Activated CD8-positive, alpha-beta memory T cell treated with anti-CD3 and anti-CD28 coated beads for 1 hour (primary cell): ENCODE measurements around the gene PTPRM.

Experiments used
- DNase-seq, 2 donors: peaks; one replicate each; pipeline ENCODE4 v3.0.0-alpha.2; 2020; ENCODE audit warnings: low read depth in 1 of 2; ENCODE audit errors: extremely low read depth in 1 of 2

The PTPRM gene

DNA sequence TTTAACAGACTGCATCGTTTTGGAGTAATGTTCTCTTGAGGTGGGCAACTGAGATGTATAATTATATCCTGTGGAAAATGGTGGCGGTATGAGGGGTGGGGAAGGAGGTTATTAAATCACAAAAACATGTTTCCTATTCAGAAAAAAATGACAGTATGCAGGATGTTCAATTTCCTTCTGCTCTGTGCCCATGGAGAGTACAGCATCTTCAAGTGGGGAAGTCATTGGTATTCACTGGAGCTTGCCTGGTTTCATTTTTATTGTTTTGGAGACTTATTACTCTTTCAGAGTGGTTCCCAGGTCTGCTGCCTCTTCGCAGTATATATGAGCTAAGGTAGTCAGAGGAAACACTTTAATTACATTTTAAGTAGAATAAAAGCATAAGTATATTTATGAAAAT, 723.3 kb downstream of the PTPRM start:
- no peak for DNase-seq

DNA sequence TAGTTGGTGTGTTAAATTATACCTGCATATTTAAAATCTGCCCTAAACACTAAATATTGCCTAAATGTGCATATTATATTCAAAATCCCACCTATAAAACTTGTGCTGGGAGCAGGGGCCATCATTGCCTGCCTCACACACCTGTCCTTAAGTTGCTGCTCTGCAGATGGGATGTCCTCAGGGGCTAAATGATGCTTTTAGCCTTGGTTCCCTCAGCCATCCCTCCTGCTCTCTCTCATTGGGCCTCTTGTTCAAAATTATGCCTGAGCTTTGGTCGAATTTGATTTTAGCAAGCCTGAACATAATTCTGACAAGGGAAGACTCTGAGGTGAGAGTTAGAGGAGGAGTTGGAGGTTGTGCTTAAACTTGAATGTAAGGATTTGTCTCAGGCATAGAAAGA, 723.8 kb downstream of the PTPRM start:
- DNase-seq, result no peak

DNA sequence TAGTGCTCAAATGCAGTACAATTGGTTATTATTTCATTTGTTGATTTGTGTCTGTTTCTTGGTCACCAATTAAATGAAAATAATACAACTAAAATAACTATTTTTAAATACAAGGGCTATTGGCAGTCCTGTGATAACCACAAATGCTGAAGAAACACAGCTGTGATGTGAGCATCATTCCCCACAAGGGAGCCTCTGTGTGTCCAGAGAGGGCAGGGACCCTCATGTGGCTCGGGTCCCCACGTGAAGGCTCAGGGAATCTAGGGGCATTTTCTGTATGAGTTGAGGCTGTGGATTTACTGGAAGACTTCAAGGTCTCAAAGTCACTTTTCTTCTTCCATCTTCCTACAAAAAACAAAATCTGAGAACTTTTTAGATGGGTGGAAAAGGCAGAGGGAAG, 726.1 kb downstream of the PTPRM start:
- no peak for DNase-seq

DNA sequence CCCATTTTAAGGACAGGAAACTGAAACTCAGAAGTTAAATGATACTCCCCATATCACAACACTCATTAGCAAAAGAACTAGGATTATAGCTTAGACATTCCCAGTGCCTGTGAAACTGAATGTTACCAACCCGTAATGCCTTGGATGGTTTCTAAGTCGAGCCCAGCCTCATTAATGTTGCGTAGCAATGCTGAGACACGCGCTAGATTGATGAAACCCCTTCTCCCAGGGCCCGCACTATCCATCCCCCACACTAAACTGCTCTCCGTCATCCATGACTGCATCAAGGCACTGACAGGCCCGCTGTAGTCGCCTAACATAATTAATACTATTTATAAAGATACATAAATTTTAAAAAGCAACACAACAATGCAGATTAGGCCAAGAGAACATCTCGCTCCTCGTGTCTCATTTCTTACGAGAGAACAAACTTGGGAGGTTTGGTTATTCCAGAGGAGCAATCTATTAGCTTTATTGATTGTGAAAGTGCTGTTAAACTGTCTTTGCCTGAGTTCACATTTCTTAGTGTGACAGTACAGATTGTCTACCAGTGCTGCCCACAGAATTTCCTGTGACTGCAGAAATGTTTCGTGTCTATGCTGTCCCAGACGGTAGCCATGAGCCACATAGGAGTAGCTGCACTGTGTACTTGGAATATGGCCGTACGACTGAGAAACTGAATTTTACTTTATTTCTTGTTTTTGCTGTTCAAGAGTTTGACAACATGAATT, 729.9 kb downstream of the PTPRM start:
- DNase-seq, result no peak

DNA sequence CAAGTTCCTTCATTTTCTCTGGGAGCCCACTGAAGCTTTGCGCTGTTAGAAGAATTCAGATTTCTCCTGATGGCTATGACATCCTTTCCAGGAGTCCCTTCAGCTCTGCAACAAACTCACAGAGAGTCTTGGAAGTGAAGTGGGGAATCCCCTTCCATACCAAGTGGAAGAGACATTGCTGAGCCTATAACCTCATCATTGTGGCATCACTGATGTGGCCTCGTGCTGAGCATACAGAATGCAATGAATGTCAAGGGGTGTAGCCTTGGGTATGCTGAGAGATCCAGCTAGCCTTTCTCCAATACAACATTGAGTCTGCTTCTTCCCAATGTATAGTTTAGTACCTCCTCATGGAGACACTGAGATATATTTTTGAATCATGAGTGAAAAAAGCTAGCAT, 731.1 kb downstream of the PTPRM start:
- no peak for DNase-seq

DNA sequence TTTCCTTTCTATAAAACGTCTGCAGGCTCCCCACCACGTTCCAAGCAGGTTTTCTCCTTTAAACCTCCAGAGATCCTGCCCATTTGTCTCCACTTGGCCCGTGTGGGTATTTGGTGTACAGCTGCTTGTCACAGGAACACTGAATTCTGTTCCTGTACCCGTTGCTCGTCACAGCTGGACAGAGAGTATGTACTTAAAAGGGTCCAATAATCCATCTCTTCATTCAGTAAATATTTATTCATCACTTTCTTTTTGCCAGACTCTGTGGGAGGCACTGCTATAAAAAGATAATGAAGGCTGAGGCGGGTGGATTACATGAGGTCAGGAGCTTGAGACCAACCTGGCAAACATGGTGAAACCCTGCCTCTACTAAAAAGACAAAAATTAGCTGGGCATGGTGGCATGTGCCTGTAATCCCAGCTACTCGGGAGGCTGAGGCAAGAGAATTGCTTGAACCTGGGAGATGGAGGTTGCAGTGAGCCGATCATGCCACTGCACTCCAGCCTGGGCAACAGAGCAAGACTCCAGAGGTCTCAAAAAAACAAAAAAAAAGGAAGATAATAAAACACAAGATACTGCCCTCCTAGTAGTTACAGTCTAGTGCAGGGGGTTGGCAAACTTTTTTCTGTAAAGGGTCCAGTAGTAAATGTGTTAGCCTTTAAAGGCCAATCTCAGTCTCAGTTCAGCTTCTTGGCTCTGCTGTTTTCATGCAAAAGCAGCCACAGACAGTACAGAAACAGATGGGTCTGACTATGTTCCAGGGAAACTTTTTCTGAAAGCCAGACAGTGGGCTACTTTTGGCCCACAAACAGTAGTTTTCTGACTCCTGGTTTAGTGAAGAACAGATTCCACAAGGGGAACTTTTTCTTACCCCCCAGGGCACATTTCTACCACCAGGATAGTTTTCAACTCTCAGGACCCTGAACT, 732.2 kb downstream of the PTPRM start:
- DNase-seq, result no peak

DNA sequence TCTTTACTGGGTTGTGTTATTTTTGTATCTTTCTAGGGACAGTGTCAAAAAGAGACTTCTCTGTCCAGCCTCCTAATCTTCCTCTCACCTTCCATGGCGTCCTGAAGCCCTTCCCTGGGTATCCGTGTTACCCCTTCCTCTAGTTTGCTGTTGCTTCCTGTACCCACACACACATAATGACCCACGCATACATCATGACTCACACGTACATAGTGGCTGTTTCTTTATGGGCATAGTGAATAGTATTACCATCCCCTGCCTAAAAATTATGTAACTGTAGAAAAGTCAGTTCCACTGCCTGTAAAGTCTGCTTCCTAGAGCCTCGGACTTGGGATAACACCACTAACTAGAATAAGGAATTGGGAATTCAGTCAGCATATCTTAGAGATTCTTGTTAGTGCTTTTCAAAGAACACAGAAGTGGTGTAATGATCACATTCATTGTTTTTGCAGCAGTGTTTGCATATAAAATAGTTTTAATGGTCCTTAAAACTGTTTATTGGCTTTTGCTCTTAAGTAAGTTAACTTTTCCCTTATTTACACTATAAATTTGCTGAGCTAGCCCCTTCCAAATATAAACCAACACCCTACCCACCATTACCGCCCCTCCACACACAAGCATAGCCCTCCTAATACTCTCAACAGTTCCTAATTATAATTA, 733.8 kb downstream of the PTPRM start:
- no peak for DNase-seq

DNA sequence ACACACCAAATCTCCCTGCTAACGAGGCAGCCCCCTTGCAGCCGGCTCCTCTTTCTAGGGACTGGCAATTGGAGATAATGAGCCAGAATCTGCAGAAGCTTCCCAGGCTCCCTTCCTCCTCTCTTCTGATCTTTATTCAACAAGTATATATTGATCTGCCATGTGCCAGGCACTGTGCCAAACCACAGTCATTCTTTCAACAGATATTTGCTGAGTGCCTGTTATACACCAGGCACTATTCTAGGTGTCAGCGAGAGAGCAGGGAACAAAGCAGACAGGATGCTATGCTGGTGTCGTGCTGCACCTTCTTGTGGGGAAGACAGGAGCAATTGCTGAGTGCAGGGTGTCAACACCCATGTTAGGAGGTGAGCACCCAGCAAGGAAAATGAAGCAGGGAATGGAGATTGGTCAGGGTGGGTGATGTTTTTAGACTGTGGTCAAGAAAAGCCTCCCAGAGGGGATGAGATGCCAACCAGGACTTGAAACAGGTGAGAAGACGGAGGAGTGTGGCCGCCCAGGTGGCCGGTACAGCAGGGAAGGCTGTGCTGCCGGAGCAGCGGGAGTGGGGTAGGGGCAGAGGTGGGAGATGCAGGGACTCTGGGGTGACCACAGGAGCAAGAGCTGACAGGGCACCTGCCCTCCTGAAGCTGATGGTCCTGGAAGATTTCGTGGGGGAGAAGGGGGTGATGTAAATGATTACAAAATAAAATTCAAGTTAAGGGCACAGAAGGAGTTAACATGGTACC, 734.5 kb downstream of the PTPRM start:
- no peak for DNase-seq

DNA sequence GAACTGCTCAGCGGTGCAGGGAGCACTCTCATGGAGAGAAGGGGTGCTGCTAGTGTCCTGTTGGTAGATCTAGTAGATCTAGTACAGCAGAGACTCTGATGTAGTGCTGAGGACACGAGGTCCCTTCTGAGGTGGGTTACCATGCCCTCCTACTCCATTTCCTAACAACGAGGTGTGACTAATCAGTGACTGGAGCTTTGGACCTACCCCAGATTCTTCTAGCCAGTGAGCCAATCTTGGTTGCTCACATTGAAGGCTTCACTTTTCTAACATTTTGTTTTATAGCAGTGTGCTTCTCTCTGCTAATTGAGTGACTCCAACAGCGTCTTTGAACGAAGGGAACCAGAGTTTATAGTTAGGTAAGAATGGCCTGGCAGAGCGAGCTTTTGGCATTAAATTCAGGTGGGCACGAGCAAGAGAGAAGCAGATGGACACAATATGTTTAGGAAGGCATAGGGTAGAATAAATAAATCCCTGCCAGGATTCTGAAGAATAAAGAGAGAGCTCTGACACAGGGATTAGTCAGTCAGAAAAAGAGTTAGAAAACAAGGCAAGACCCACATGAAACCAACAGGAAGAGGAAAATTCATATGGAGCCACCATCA, 736.1 kb downstream of the PTPRM start:
- no peak for DNase-seq

DNA sequence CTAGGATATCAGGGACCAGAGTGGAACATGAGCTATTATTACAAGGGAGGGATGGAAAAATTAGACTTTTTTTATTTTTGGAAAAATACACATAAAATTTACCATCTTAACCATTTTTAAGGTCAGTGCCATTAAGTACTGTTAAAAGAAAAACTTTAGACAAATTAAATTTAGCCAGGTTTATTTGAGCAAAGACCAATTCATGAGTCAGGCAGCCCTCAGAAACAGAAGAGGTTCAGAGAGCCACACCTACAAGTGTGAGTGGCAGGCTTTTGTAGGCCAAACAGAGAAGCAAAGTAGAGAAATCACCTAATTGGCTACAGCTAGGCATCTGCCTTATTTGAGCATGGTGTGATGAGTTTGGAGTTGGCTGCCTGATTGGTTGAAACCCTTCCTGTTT, 740.8 kb downstream of the PTPRM start:
- no peak for DNase-seq

DNA sequence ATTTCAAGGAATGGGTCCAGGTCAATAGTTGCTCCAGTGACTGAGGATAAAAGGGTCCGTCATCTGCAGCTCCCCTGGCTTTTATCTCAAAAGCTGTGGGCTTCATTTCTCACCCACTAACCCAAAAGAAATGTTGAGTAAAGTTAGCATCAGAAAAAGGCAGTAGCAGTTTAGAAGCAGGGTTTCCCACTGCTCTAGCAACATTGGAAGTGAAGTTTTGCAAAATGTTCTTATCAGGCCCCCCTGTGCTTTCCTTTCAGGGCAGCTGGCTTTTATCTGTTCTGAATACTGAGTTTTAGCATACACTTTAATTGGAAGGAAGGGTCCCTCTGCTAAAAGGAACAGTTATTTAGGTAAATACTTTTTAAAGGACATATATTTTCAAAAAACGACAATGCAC, 745.9 kb downstream of the PTPRM start:
- DNase-seq, result no peak

DNA sequence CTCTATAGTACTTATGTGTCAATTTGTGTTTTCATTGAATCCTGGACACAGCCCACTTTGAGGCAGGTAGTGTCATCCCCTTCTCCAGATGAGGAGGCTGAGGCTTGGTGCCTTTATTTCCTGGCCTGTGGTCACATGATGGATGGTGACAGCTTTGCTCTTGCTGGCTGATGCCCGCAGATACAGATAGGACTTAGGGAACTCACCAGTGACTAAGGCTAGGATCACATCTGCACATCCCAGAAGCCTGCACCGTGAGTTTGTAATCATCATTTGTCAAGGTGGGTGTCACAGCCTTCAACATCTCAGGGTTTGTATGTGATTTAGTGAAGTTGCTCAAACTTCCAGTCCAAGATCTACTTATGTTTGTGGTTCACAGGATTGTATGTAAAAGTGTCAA, 747.0 kb downstream of the PTPRM start:
- DNase-seq, result no peak

DNA sequence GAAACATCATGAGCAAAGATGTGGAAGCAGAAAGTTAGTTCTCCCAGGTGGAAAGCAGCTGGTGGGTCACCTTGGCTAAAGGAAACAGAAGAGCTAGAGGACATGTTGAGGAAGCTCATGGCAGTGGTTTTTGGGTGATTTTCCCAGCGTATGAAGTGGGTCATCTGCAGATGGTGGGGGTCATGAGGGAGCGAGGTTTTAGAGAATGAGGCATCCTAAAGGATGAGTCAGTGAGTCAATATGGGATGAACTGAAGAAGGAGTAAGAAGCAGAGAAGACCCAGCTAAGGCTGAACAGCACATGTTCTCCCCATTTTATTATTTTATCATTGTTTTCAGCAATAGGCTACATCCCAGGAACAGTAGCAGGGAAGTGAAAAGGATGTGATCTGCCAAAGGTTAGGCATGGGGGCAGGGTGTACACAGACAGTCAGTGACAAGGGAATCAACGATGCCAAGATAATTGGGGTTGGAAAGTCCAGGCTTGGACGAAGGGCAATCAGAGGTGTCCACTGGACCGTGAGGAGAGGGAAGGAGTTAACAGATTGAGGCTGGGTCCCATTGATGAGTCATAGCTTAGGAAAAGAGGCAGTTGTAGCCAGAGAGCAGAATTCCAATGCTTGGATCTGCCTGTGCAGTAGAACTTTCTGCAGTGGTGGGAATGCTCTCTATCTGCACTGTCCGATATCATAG, 752.8 kb downstream of the PTPRM start:
- no peak for DNase-seq

DNA sequence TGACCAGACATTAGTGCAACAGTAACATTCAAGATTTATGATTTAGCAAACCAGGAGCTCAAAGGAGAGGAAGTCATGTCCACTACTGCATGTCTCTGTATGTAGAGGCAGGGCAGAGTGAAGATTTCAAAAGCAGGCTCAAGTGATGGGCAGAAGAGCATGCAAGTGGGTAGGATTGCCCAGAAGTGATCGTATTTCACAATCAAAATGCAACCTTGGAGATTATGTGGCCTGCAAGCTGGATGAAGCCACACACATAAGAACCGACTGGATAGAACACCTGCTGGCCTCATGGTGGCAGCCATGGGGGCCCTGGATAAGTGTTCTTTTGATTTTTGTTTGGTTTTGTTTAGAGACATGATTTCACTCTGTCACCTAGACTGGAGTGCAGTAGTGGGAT, 755.4 kb downstream of the PTPRM start:
- no peak for DNase-seq

DNA sequence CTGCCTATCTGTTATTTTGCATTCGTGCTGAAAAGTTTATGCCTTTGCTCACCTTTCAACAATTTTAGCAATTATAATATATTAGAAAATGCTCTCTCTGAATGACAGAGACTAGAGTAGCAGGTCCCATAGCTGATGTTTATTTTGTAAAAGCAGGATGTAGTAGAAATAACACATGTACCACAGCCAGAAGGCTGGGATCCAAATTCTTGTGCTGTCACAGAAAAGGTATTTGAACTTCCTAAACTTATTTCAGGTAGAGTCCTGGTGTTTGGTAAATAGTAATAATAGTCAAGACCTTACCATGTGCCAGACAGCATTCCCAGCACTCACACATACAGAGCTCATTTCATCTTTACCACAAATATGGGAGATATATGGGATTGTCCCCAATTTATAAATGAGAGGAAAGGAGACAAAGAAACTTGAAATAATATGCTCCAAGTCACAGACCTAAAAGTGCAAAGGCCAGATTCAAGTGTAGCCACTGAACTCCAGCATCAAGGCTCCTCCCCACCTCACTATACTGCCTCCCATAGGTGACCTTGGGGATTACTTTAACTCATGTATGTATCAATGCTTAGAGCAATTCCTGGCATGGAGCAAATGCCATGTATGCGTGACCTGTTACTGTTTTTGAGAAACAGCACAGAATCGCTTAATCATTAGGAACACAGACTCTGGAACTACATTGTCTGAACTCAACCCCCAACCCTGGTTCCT, 757.4 kb downstream of the PTPRM start:
- no peak for DNase-seq

DNA sequence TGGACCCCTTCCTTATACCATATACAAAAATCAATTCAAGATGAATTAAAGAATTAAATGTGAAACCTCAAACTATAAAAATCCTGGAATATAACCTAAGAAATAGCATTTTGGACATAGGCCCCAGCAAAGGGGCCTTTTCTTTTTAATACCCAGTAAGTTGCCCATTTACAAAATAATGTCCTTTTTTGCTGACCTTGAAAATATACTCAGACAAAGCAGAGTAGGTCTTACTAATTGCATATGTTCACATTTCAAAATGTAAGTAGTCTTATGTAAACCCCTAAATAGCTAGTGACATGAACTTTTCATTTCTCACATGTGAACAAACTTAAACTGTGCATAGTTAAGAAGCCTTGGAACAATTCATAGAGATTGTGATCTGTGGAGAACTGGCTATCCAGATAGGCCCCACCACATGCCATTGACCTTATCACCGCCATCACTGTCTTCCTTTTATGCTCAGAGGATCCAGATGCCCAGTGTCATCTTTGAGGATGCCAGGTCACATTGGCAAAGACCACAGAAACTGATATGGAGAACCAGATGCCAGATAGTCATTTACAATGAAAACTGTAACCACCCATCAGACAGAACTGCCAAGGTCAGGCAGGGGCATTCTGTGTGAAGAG, 759.8 kb downstream of the PTPRM start:
- DNase-seq, result no peak

DNA sequence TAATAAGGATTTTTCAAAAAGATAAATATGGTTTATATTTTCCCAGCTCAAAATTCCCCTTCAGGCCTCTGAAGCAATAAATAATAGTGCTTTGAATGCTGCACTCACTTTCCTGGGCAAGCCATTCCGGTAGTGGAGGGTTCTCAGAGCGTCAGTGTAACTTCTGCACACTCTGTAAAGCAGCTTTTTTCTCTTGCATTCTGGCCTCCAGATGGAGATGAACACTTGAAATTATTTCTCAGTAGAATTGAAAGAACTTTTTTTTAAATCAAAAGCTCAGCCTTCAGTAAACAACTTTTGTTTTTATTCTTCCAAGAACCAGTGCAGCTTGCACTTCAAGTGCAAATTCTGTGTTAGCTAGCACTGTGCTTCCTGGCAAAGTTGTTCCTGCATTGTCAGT, 761.0 kb downstream of the PTPRM start:
- DNase-seq, result no peak

DNA sequence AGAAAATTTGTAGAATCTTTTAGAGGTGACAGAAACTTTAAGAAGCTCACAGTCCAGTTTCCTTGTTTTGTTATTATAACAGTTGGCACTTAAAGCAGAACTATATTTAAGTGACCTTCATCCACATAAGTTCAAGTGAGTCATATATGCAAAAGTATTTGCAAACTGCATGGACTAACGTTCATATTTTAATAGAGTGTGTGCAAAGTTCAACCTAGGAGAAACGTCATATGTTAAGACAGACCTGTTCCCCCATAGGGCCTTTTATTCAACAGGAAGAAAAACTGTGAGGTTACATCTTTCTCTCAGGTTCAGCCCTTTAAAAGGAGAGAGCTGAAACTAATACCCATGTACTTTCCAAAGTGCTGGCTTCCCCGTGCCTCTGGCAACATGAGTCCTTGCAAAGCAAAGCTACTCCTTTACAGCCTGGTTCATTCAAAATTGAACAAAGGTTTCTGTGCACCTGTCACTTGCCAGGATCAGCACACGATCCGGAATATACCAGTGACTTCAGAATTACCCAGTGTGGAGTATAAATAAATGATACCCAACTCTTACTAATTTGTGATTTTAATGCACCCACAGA, 762.2 kb downstream of the PTPRM start:
- no peak for DNase-seq

DNA sequence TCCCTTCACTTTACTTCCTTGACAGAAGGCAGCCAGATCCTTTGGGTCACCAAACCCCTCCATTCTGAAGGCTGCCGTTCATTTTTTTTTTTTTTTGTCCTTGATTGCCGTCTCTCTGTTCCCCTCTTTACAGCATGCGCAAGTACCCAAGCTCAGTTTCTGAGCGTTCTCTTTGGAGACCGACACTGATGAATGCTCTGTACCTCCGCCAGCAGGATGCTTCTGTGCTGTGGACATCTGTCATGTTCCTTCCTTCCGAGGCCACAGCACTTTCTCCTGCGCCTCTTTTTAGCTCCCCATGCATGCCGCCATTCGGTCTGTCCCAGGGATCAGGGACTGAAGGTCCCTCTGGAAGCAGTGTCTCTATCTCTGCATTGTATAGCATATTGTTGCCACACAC, 763.5 kb downstream of the PTPRM start:
- DNase-seq, result no peak
